Ovary (tissue), 3 donors: ENCODE results near the gene PTAR1.

Source experiments
- CTCF ChIP-seq, 3 donors: fragments of 450-650 bp in 2 of 3; fragments of 200-600 bp in 1 of 3; IDR thresholded peaks; one replicate each; pipeline versions ENCODE4 v1.5.1 to v1.8.0; 2016 to 2022; ENCODE audit warnings: antibody characterized with exemption in 3 of 3, mild to moderate bottlenecking in 1 of 3
- EP300 ChIP-seq: sonication (generic); formaldehyde crosslinking; IDR thresholded peaks from one replicate; pipeline ENCODE4 v1.6.1; 2017; ENCODE audit warnings: antibody characterized with exemption
- POLR2A ChIP-seq: fragments of 450-650 bp; IDR thresholded peaks from one replicate; pipeline ENCODE4 v1.6.1; 2017; ENCODE audit warnings: antibody characterized with exemption, mild to moderate bottlenecking, moderate library complexity
- donor health status: DM: no; HTN: no; CAD: no.

GRCh38 chr9:69750085-69750484 is 9.7 kb downstream of the PTAR1 start:
- TF ChIP-seq POLR2A (no peak), CTCF (IDR thresholded peaks at IDR 0.05) (no peak), EP300 (no peak)
